DOHH2 (cell line): ENCODE data around the gene SPHK1.

Experiments used
- EZH2phosphoT487 ChIP-seq: fragments of 200-600 bp; sonication (generic); IDR thresholded peaks from 2 replicates; pipeline ENCODE4 v1.6.1; 2017; ENCODE audit warnings: borderline replicate concordance, mild to moderate bottlenecking, antibody characterized with exemption, low read length, moderate library complexity, mixed read lengths
- TF ChIP-seq, protein P1 (sequence below): fragments of 200-600 bp; sonication (generic); IDR thresholded peaks from one replicate; pipeline ENCODE4 v1.5.1; 2014; ENCODE audit warnings: antibody characterized with exemption, mild to moderate bottlenecking, low read depth, low read length; ENCODE audit not compliant: poor library complexity, severe bottlenecking

DNA sequence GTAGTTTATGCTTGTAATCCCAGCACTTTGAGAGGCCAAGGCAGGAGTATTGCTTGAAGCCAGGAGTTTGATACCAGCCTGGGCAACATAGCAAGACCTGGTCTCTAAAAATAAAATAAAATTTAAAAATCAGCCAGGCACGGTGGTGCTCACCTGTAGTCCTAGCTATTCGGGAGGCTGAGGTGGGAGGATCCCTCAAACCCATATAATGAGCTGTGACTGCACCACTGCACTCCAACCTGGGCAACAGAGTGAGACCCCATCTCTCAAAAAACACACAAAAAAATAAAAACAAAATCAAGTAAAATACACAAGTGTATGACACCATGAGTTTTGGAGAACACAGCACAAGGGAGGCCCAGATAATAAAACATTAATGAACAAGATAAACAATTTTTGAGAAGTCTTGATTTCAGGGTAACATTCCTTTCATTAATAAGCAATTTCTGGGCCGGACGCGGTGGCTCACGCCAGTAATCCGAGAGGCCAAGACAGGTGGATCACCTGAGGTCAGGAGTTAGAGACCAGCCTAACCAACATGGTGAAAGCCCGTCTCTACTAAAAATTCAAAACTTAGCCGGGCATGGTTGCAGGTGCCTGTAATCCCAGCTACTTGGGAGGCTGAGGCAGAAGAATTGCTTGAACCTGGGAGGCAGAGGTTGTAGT, 48.6 kb upstream of the SPHK1 start:
- TF ChIP-seq, protein P1, sequence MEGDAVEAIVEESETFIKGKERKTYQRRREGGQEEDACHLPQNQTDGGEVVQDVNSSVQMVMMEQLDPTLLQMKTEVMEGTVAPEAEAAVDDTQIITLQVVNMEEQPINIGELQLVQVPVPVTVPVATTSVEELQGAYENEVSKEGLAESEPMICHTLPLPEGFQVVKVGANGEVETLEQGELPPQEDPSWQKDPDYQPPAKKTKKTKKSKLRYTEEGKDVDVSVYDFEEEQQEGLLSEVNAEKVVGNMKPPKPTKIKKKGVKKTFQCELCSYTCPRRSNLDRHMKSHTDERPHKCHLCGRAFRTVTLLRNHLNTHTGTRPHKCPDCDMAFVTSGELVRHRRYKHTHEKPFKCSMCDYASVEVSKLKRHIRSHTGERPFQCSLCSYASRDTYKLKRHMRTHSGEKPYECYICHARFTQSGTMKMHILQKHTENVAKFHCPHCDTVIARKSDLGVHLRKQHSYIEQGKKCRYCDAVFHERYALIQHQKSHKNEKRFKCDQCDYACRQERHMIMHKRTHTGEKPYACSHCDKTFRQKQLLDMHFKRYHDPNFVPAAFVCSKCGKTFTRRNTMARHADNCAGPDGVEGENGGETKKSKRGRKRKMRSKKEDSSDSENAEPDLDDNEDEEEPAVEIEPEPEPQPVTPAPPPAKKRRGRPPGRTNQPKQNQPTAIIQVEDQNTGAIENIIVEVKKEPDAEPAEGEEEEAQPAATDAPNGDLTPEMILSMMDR: no peak
- no peak for TF ChIP-seq EZH2phosphoT487
